Measurements from ENCODE around the gene MIPOL1. TPM values are rescaled to one million over a fixed set of nuclear protein-coding genes. Genes with fewer than 3 reads are reported as not detected.
"Not testable (repeated sequence)": the region's sequence is repeated elsewhere in the genome, so short reads cannot be mapped to it uniquely, and the experiment has no call there.

MIPOL1 gene
- total and polyA plus RNA-seq, 9 of the 15 experiments (the other 6 are each of a cell fraction or from before 2014, with no cell fraction given), result 6.7 to 21.9 (median 12.4) TPM

DNA sequence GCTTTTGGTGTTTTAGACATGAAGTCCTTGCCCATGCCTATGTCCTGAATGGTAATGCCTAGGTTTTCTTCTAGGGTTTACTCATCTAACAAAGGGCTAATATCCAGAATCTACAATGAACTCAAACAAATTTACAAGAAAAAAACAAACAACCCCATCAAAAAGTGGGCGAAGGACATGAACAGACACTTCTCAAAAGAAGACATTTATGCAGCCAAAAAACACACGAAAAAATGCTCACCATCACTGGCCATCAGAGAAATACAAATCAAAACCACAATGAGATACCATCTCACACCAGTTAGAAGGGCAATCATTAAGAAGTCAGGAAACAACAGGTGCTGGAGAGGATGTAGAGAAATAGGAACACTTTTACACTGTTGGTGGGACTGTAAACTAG lies 35.4 kb upstream of the MIPOL1 start:
- H3K4me3 ChIP-seq; DNase-seq (ENCODE audit: extremely low read depth in 1 of 4, low spot score in 3 of 4); intact Hi-C loops (cut with micrococcal nuclease); H3K27ac ChIP-seq (ENCODE audit: extremely low read depth, low read depth, low read length); CTCF ChIA-PET (ENCODE audit: low intra/inter-chr PET ratio); H3K9me1 ChIP-seq (ENCODE audit: control insufficient read depth, insufficient read depth, low read length); H3K4me1 ChIP-seq (replicated peaks in 1 of 2; ENCODE audit: control insufficient read depth in 2 of 2, insufficient read depth in 2 of 2, low read length in 2 of 2); H2AFZ ChIP-seq (ENCODE audit: low read depth, low read length); H3K9me3 ChIP-seq (replicated peaks; ENCODE audit: control insufficient read depth, insufficient read depth, low read depth, low read length); H3K4me2 ChIP-seq (ENCODE audit: insufficient read depth, low read length); H3K36me3 ChIP-seq (ENCODE audit: control insufficient read depth, insufficient read depth, low read length); FAIRE-seq; H4K20me1 ChIP-seq (replicated peaks; ENCODE audit: control insufficient read depth, insufficient read depth, low read length); POLR2A ChIA-PET; ATAC-seq; H3K27me3 ChIP-seq (ENCODE audit: control insufficient read depth in 2 of 2, insufficient read depth in 2 of 2, low read length in 2 of 2); H3K9ac ChIP-seq (ENCODE audit: insufficient read depth in 1 of 2, low read depth in 2 of 2, low read length in 2 of 2); BruUV-seq (replicated peaks): not testable (repeated sequence)
- peaks cover 77% of the 10 kb centered on the region for H3K79me2 ChIP-seq (ENCODE audit: control insufficient read depth, insufficient read depth, low read length)
- TF ChIP-seq, protein P1, sequence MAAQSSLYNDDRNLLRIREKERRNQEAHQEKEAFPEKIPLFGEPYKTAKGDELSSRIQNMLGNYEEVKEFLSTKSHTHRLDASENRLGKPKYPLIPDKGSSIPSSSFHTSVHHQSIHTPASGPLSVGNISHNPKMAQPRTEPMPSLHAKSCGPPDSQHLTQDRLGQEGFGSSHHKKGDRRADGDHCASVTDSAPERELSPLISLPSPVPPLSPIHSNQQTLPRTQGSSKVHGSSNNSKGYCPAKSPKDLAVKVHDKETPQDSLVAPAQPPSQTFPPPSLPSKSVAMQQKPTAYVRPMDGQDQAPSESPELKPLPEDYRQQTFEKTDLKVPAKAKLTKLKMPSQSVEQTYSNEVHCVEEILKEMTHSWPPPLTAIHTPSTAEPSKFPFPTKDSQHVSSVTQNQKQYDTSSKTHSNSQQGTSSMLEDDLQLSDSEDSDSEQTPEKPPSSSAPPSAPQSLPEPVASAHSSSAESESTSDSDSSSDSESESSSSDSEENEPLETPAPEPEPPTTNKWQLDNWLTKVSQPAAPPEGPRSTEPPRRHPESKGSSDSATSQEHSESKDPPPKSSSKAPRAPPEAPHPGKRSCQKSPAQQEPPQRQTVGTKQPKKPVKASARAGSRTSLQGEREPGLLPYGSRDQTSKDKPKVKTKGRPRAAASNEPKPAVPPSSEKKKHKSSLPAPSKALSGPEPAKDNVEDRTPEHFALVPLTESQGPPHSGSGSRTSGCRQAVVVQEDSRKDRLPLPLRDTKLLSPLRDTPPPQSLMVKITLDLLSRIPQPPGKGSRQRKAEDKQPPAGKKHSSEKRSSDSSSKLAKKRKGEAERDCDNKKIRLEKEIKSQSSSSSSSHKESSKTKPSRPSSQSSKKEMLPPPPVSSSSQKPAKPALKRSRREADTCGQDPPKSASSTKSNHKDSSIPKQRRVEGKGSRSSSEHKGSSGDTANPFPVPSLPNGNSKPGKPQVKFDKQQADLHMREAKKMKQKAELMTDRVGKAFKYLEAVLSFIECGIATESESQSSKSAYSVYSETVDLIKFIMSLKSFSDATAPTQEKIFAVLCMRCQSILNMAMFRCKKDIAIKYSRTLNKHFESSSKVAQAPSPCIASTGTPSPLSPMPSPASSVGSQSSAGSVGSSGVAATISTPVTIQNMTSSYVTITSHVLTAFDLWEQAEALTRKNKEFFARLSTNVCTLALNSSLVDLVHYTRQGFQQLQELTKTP (IDR thresholded peaks at IDR 0.05; ENCODE audit: low read depth in 1 of 2, partially characterized antibody in 2 of 2), result peak in 1 of 2 experiments; percentile 98
- in situ Hi-C loops (cut with MboI), result loop anchor here (25.0 kb wide), 1 partner anchor 1325 kb away; the partner anchor contains the start of gene BRMS1L
- WGBS (ENCODE audit: insufficient coverage, low coverage, missing lambda C conversion rate), result no CpG with 5 or more reads among the region's 2 CpGs

Measured in K562 (cell line).